ENCODE data around the gene LRRC9. TPM values are rescaled to one million over a fixed set of nuclear protein-coding genes. Genes with fewer than 3 reads are reported as not detected.

The LRRC9 gene
- total RNA-seq, 1 experiment from 2014 or later, result 0.77 TPM

GRCh38 chr14:60091550-60092525, 171.9 kb downstream of the LRRC9 start, which contains the start of gene PCNX4:
Gene PCNX4 (plus strand): TSS chr14:60091923. CDS start chr14:60107639, 15,716 bp downstream.
- Mint-ChIP-seq H3K4me3 (peak within 1 kb of the TSS; percentile 87 to 96), H3K36me3 (ENCODE audit: insufficient read depth in 1 of 3, low read depth in 3 of 3) (peaks cover 0 to 2% (median under 1%) of the 10 kb centered on the region in 3 experiments; a peak in 1 of 7 replicates), H3K9me3 (no peaks in the 10 kb centered on the region; a peak in 1 of 5 replicates), H3K27me3 (ENCODE audit: low read depth) (no peaks in the 10 kb centered on the region), H3K27ac (peak within 1 kb of the TSS; percentile 80 to 99 (median 92)), H3K4me1 (peaks cover 28 to 29% of the 10 kb centered on the region in 2 experiments)
- no peak for TF ChIP-seq CTCF (conservative IDR thresholded peaks at IDR 0.05)
- H3K23ac ChIP-seq (ENCODE audit: insufficient read length, low read depth, low read length), result no peak within 1 kb of the TSS
- peak within 1 kb of the TSS; percentile 47 for H2BK5ac ChIP-seq (ENCODE audit: insufficient read length, low read length)
- peaks cover 10% of the 10 kb centered on the region; the same call in 1 of the 2 replicates for H3K79me2 ChIP-seq (ENCODE audit: insufficient read depth, low read length)
- H3K56ac ChIP-seq (ENCODE audit: insufficient read length, low read depth, low read length), result peak within 1 kb of the TSS; percentile 19
- H3K4ac ChIP-seq (ENCODE audit: low read depth, low read length), result no peak within 1 kb of the TSS
- H3K23me2 ChIP-seq (ENCODE audit: insufficient read length, low read depth, low read length, poor library complexity, severe bottlenecking), result peaks cover 10% of the 10 kb centered on the region
- H4K8ac ChIP-seq (replicated peaks; ENCODE audit: insufficient read length, low read depth, low read length), result no peak within 1 kb of the TSS
- H3K4me1 ChIP-seq (ENCODE audit: insufficient read depth, low read length), result peaks cover 4% of the 10 kb centered on the region; the same call in 1 of the 2 replicates
- H3K27ac ChIP-seq (ENCODE audit: insufficient read length, low read depth, low read length), result peak within 1 kb of the TSS; percentile 17
- H3T11ph ChIP-seq (ENCODE audit: low read length), result no peak within 1 kb of the TSS
- H3K4me2 ChIP-seq (ENCODE audit: insufficient read depth, insufficient read length, low read length), result peak within 1 kb of the TSS; percentile 88
- no peaks in the 10 kb centered on the region for H3K27me3 ChIP-seq (ENCODE audit: insufficient read depth, low read length)
- no CpG with 5 or more reads among the region's 88 CpGs for WGBS (ENCODE audit: extremely low coverage, insufficient read length, low lambda C conversion rate)
- H4K20me1 ChIP-seq (ENCODE audit: control insufficient read depth, insufficient read depth, insufficient read length), result no peaks in the 10 kb centered on the region
- DNase-seq, result peak; percentile 95
- H3K9me3 ChIP-seq (ENCODE audit: control insufficient read depth, low read depth, low read length), result no peaks in the 10 kb centered on the region
- no peak within 1 kb of the TSS for H4K91ac ChIP-seq (ENCODE audit: insufficient read length, low read depth, low read length)
- H2AK5ac ChIP-seq (ENCODE audit: insufficient read length, low read length), result no peak within 1 kb of the TSS
- H2BK12ac ChIP-seq (ENCODE audit: insufficient read length, low read depth, low read length), result no peak within 1 kb of the TSS
- no peak within 1 kb of the TSS for H2BK15ac ChIP-seq (ENCODE audit: low read depth, low read length)
- peak within 1 kb of the TSS; percentile 62 for H2BK120ac ChIP-seq (ENCODE audit: low read depth, low read length, poor library complexity, severe bottlenecking)
- peak within 1 kb of the TSS; percentile 79 for H3K18ac ChIP-seq (ENCODE audit: insufficient read length, low read depth, low read length)
- peaks cover 5% of the 10 kb centered on the region for H3K79me1 ChIP-seq (ENCODE audit: insufficient read depth, low read depth, low read length, poor library complexity, severe bottlenecking)
- H3K14ac ChIP-seq (ENCODE audit: insufficient read depth, low read length), result peak within 1 kb of the TSS; percentile 77
- H3K9ac ChIP-seq (ENCODE audit: extremely low read depth, insufficient read length, low read length), result peak within 1 kb of the TSS; percentile 58
- no peak within 1 kb of the TSS for H4K5ac ChIP-seq (ENCODE audit: insufficient read length, low read depth, low read length)
- H2BK20ac ChIP-seq (ENCODE audit: low read depth, low read length, poor library complexity, severe bottlenecking), result no peak within 1 kb of the TSS
- H2AFZ ChIP-seq (ENCODE audit: low read length), result peak within 1 kb of the TSS; percentile 35
